HG02759 (cell line): ENCODE data around the gene RPRD1A.
"Not testable (repeated sequence)": the region's sequence is repeated elsewhere in the genome, so short reads cannot be mapped to it uniquely, and the experiment has no call there.

Experiments used
- ATAC-seq: cut with Tn5 transposase; IDR thresholded peaks from one replicate; pipeline ENCODE4 v1.9.1; 2021; ENCODE audit warnings: mild to moderate bottlenecking, moderate library complexity; ENCODE audit not compliant: unreplicated experiment

Gene RPRD1A, protein sequence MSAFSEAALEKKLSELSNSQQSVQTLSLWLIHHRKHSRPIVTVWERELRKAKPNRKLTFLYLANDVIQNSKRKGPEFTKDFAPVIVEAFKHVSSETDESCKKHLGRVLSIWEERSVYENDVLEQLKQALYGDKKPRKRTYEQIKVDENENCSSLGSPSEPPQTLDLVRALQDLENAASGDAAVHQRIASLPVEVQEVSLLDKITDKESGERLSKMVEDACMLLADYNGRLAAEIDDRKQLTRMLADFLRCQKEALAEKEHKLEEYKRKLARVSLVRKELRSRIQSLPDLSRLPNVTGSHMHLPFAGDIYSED

DNA sequence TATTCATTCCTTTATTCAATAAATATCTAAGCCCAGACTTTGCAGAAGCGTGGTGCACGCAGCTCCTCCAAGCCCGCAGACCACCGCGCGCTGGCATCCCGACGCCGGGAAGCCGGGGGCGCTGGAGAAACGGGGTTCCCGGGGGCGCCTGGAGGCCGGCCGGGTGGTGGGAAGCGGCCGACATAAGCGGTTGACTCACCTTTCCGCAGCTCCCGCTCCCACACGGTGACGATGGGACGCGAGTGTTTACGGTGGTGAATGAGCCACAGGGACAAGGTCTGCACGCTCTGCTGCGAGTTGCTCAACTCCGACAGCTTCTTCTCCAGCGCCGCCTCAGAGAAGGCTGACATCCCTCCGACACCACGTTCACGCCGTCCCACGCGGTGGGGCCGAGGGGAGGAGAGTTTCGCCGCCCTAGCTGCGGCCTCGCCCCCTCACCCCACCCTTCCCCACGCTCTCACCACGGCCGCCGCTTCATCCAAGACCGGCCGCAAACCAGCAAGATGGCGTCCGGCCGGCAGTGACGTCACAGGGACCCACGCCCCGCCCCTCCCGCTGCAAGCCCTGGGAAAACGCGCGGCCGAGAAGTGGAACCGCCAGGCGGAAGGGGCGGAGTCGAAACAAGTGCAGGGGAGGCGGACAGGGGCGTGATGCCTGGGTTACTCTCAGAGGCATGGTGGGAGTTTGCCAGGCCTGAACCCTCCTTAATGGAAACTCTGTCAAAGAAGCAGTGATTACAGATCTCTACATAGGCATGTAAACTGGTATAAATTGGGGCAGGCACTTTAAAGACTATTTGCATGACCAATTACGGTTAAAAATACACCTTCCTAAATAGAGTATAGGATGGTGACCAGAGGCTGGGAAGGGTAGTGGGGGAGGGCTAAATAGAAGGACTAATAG is at the start of gene RPRD1A:
TSS of gene RPRD1A (minus strand) at position 505 of the 903 bp plus-strand sequence. CDS start at position 350, 155 bp downstream.
- peak; percentile 94 for ATAC-seq

- ATAC-seq: not testable (repeated sequence)
These were observed 49.4 kb upstream of the RPRD1A start for GRCh38 chr18:36116771-36117170.

DNA sequence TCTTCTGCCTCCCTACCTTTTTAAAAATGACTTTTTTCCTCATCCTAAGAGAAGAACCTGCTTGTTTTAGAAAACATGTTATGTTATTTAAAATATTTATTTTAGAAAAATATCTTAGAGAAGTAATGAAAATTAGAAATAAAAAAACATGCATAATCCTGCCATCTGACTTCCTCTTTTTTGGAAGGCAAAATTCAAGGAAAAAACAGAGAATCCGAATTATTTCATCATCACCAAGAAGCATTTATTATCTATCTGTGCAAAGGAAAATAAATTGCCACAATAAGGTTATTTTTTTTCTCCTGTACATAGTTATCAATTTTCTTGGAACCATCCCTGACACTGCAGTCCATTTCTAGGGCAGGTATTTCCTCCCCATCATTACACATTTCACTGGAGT is 47.4 kb upstream of the RPRD1A start:
- no peak for ATAC-seq

DNA sequence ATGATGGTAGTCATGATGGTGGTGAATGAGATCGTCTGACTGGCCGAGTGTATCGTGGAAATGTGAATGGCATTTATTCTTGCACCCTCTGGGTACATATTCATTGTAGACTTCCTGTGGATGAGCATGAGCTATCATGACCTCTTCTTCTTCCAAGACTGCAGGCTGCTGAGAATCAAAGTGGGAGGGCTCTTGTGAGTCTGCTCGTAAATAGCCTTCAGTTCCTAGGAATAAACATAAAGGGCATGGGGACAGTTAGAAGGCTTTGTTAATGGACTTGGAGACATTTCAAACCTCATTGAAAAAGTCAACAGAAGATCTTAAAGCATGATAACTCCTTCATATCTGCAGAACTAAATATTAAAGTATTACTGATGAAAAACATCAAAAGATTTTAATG is 46.9 kb upstream of the RPRD1A start:
- no peak for ATAC-seq

DNA sequence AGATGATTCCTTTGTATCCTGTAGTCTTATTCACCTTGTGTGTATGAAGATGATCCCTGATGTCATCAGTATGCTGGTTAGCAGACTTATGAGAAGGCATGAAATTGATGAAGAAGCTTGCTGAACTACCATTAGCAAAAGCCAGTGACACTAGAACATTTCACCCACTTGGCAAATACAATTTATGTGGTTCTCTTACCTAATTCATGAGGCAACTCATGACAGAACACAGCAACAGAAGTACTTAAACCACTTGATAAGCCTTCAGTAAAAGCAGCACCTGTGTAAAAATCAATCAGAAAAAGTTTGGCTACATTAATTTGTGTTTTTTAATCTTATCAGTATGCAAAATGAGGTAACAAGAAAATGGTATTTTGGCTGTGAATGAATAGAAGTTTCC is 44.9 kb upstream of the RPRD1A start:
- ATAC-seq: no peak

GRCh38 chr18:36109737-36110136 is 42.4 kb upstream of the RPRD1A start:
- no peak for ATAC-seq

- ATAC-seq: no peak
These were observed 41.2 kb upstream of the RPRD1A start for GRCh38 chr18:36108601-36109000.

- no peak for ATAC-seq
These were observed 40.8 kb upstream of the RPRD1A start for GRCh38 chr18:36108196-36108595.

DNA sequence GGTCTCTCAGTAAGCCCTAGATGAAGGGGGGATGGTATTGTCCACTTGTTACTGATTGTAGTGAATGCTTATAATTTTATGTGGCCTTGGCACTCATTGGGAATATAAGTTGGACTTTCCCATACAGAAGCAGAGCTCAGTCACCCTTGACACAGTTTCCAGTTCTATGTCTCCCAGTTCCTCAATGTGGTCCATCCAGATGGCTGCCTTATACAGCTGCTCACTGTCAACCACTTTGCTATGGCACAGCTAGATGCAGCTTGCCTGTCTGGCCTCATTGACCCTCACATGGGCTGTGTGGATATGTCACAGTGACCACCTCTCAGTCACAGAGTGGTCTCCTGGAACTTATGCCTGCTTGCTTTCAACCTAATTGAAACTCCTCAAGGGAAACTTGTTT is 40.1 kb upstream of the RPRD1A start:
- no peak for ATAC-seq

GRCh38 chr18:36104749-36105148 is 37.4 kb upstream of the RPRD1A start:
- no peak for ATAC-seq

- ATAC-seq: no peak
These were observed 34.6 kb upstream of the RPRD1A start for GRCh38 chr18:36101943-36102342.

GRCh38 chr18:36099311-36099710 is 32.0 kb upstream of the RPRD1A start:
- no peak for ATAC-seq

GRCh38 chr18:36096955-36097354 is 29.6 kb upstream of the RPRD1A start:
- ATAC-seq: no peak

GRCh38 chr18:36095936-36096519 is 28.7 kb upstream of the RPRD1A start:
- ATAC-seq: no peak

- ATAC-seq: no peak
These were observed 27.1 kb upstream of the RPRD1A start for GRCh38 chr18:36094431-36094830.

GRCh38 chr18:36092116-36092515 is 24.8 kb upstream of the RPRD1A start:
- not testable (repeated sequence) for ATAC-seq

GRCh38 chr18:36089001-36089400 is 21.6 kb upstream of the RPRD1A start:
- ATAC-seq: no peak

DNA sequence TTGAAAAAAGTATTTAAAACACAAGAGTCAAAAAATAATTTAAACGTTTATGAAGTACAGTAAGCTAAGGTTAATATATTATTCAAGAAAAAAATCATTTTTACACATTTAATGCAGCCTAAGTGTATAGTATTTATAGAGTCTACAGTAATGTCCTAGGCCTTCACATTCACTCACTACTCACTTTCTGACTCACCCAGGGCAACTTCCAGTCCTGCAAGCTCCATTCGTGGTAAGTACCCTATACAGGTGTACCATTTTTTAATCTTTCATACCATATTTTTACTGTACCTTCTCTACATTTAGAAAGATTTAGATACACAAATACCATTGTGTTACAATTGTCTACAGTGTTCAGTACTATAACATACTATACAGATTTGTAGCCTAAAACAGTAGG is 20.9 kb upstream of the RPRD1A start:
- ATAC-seq: no peak

GRCh38 chr18:36086186-36086585 is 18.8 kb upstream of the RPRD1A start:
- ATAC-seq: no peak

- ATAC-seq: no peak
These were observed 17.8 kb upstream of the RPRD1A start for GRCh38 chr18:36085195-36085594.

DNA sequence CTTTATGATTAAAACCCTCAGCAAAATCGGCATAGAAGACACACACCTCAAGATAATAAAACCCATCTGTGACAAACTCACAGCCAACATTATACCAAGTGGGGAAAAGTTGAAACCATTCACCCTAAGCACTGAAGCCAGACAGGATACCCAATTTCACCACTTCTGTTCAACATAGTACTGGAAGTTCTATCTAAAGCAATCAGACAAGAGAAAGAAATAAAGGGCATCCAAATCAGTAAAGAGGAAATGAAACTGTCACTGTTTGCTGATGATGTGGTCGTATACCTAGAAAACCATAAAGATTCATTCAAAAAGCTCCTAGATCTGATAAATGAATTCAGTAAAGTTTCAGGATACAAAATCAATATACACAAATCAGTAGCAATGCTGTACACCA is 16.4 kb upstream of the RPRD1A start:
- ATAC-seq: no peak

DNA sequence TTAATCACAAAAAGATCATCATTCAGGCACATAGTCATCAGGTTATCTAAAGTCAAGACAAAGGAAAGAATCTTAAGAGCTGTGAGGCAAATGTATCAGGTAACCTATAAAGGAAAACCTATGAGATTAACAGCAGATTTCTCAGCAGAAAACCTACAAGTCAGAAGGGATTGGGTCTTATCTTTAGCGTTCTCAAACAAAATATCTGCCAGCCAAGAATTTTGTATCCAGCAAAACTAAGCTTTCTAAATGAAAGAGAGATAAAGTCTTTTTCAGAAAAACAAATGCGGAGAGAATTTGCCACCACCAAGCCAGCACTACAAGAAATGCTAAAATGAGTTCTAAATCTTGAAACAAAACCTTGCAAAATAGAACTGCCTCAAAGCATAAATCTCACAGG is 13.8 kb upstream of the RPRD1A start:
- not testable (repeated sequence) for ATAC-seq
